Neutrophil (primary cell): ENCODE data around the gene PSENEN.
"Not testable (repeated sequence)": the region's sequence is repeated elsewhere in the genome, so short reads cannot be mapped to it uniquely, and the experiment has no call there.

Experiments
- H3K27ac ChIP-seq: fragments of 200-600 bp; sonication (generic); 2 replicates; pipeline ENCODE4 v1.5.1; 2016; ENCODE audit warnings: mild to moderate bottlenecking, moderate library complexity
- H3K27me3 ChIP-seq: fragments of 200-600 bp; sonication (generic); 2 replicates; pipeline ENCODE4 v1.6.0; 2016; ENCODE audit warnings: mild to moderate bottlenecking
- H3K36me3 ChIP-seq: fragments of 200-600 bp; sonication (generic); 2 replicates; pipeline ENCODE4 v1.5.1; 2017
- H3K4me1 ChIP-seq, 2 experiments: fragments of 200-600 bp in 1 of 2; sonication (generic) in 1 of 2; 1 replicate in 1 of 2; 2 replicates in 1 of 2; pipeline versions ENCODE4 v1.5.1 to v1.6.1; 2013 to 2016; ENCODE audit warnings: low read depth in 1 of 2, low read length in 1 of 2, mild to moderate bottlenecking in 1 of 2, moderate library complexity in 1 of 2; ENCODE audit not compliant: control insufficient read depth in 1 of 2, insufficient read depth in 1 of 2
- H3K4me3 ChIP-seq, 2 experiments: fragments of 200-600 bp in 1 of 2; sonication (generic) in 1 of 2; 1 replicate in 1 of 2; 2 replicates in 1 of 2; pipeline ENCODE4 v1.5.1; 2013 to 2016; ENCODE audit warnings: low read depth in 1 of 2, low read length in 1 of 2, mild to moderate bottlenecking in 1 of 2, moderate library complexity in 1 of 2
- H3K9me3 ChIP-seq: fragments of 200-600 bp; sonication (generic); 2 replicates; pipeline ENCODE4 v1.5.1; 2016
- CTCF ChIP-seq: fragments of 200-600 bp; sonication (generic); IDR thresholded peaks from 2 replicates; pipeline ENCODE4 v1.5.1; 2016; ENCODE audit warnings: antibody characterized with exemption

The PSENEN gene

DNA sequence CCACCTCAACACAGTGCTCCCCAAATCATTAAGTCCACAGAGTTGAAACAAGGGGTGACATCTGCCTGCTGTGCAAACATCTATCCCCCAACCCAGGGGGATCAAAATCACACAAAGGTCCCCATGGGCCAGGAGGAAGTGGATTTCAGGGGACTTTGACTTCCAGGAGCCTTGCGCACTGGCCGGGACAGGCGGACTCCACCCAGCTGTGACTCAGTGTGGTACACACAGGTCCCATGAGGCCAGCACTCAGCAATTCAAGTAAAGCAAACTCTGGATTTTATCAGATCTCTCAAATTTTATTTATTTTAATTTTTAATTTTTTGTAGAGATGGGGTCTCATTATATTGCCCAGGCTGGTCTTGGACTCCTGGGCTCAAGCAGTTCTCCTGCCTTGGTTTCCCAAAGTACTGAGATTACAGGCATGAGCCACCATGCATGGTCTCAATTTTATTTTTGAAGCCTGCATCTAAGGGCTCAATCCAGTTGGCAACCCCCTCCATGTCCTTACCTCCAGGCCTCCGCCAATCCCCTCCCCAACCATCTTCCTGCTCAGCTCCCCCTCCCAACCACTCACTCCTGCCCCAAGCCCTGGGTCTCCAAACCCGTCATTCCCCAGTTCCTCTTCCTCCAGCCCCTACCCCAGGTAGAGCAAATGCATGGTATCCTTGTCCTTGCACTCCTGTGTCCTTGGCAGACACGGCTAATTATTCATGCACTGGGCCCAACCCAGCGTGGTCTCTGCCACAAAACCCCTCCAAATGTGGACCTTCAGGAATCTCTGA lies 48.1 kb downstream of the PSENEN start:
- H3K27me3 ChIP-seq, result peaks cover 41% of the 10 kb centered on the region
- H3K27ac ChIP-seq, result no peak overlapping the region
- no peaks in the 10 kb centered on the region for H3K9me3 ChIP-seq
- no peak for TF ChIP-seq CTCF
- peaks cover 4% of the 10 kb centered on the region for H3K36me3 ChIP-seq
- H3K4me3 ChIP-seq, result no peak overlapping the region
- H3K4me1 ChIP-seq, result peaks cover 5 to 8% of the 10 kb centered on the region in 2 experiments

- H3K27me3 ChIP-seq, result peaks cover 49% of the 10 kb centered on the region
- H3K4me1 ChIP-seq, H3K36me3 ChIP-seq, H3K9me3 ChIP-seq, H3K4me3 ChIP-seq, H3K27ac ChIP-seq: not testable (repeated sequence)
These were observed 50.1 kb downstream of the PSENEN start for GRCh38 chr19:35795564-35795963.
